Measurements from ENCODE around the gene TSPAN3. TPM values are rescaled to one million over a fixed set of nuclear protein-coding genes. Genes with fewer than 3 reads are reported as not detected.
A peak's percentile ranks its signal among the peaks of the same experiment; 100 is the strongest.

Gene TSPAN3
- total RNA-seq, 1 donor from 2014 or later = 98.3 TPM

- ATAC-seq = no peak
- intact Hi-C loops (cut with DNase I) = no loop called here
- no peak for DNase-seq (ENCODE audit: missing footprints)
Measured at GRCh38 chr15:77064063-77064462, 6.8 kb downstream of the TSPAN3 start.

DNA sequence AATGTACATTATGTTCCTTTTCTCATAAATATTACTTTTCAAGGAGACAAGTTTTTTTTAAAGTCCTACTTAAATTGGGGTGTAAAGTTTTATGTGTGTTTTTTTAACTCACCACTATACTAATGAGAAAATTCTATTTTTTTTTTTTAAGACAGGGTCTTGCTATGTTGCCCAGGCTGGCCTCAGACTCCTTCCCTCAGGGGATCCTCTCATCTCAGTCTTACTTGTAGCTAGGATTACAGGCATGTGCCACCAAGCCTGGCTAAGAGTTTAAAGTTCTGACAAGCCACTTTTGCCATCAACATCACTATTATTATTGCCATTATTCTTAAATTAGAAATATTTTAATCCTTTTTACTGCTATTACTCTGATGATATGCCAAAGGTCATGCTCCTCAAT is 7.7 kb downstream of the TSPAN3 start:
- no peak for ATAC-seq
- intact Hi-C loops (cut with DNase I) = no loop called here

DNA sequence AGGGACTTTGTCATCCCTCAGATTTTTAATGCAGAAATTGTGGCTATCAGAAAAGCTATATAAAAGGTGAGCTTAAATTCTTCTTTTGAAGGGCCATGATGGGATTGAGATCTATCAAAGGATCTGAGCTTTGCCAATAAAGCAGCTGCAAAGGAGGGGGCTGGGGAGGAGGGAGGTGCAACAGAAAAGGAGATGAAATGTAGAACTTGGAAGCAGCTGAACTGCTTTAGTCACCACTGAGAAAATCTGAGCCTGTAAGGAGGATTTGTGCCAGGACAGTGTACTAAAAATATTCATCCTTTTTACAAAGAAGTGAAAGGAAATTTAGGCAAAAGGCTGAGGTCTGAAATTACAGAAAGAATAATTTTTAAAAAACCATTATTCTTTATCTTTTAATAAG is 10.4 kb downstream of the TSPAN3 start:
- peak; percentile 87 for ATAC-seq
- intact Hi-C loops (cut with DNase I) = no loop called here
- no peak for DNase-seq (ENCODE audit: missing footprints)

More for the DNA sequence above, 7.7 kb downstream of the TSPAN3 start:
- DNase-seq (ENCODE audit: missing footprints) = no peak

DNA sequence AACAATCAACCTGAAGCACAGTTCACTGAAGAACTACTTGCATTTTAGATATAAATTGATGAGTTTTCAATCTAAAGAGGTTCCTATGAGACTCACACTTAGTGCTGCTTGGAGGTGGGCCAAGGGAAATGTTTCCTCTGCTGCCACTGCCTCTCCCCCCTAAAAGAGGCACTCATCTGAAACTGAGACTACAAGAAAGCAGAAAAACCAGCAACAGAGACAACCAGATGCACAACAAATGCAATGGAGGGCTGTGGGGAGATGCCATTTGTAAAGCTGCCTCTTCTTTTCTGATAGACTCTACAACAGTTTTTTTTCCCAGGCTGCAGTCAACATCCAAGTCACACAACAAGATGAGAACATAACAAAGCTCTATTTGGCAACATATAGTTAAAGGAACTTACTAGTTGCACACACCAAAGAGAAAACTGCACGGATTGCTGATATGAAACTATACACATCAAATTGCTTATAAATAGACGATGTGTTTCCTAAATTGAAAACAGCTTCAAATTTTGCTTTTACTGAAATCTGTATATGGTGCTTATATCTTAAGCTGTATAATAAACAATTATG is 11.0 kb downstream of the TSPAN3 start:
- ATAC-seq = no peak
- intact Hi-C loops (cut with DNase I) = no loop called here
- no peak for DNase-seq (ENCODE audit: missing footprints)

GRCh38 chr15:77058468-77058867 is 12.4 kb downstream of the TSPAN3 start:
- ATAC-seq = no peak
- no peak for DNase-seq (ENCODE audit: missing footprints)
- intact Hi-C loops (cut with DNase I) = no loop called here

GRCh38 chr15:77057685-77058084 is 13.2 kb downstream of the TSPAN3 start:
- ATAC-seq = no peak
- intact Hi-C loops (cut with DNase I) = no loop called here
- DNase-seq (ENCODE audit: missing footprints) = no peak

DNA sequence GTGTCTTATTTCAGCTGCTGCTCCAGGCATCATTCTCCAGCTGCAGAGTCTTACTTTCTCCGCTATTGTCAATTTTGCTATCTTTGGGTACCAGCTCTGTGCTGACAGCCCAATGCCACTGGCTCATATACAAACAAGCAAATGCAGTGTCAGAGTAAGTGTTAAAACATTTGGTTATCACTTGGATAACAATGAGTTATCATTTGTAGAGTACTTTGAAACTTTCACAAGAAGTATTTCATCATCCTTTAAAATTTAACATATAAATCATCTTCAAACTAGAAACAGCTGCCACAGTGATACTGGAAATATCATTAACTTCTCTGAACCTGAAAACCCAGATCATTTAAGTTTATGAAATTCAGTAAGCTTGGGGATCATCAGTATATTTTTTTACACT is 13.8 kb downstream of the TSPAN3 start:
- DNase-seq (ENCODE audit: missing footprints) = no peak
- ATAC-seq = no peak
- intact Hi-C loops (cut with DNase I) = no loop called here

DNA sequence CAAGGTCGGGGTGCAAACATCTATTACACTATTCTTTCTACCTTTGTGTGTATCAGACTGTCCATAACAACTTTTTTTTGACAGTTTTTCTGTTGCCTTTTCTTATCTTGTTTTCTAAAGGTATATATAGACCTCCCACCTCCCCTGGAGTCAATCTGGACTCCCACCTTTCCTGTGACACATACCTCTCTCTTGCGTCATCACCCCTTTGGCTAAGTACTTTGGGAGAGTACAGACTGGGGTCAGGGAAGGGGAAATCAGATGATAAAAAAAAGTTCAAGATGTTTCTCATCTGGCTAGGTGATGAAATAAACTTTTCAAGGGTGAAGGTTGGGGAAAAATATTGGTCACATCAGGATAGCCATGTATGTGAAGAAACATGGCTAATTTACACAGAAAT is 17.2 kb downstream of the TSPAN3 start:
- intact Hi-C loops (cut with DNase I) = no loop called here
- no peak for ATAC-seq
- DNase-seq (ENCODE audit: missing footprints) = no peak

DNA sequence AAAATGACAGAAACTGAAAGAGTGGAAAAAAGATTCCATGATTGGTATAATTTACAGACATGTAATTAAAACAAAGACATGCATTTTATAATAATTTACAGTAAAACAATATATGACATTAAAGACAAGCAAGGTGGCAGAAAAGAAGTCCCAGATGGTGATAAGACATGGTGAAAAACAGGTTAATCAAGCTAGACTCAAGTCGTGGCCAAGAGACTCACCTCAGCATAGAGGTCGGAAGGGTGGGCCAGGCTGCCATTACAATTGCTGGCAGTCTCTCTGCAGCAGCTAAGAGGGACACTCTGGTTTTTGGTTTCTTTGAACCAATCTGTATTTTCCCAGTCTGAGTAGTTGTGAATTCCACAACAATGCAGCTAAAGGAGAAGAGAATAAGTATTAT is 18.4 kb downstream of the TSPAN3 start:
- DNase-seq (ENCODE audit: missing footprints) (no peak), ATAC-seq (no peak)
- intact Hi-C loops (cut with DNase I) = no loop called here

DNA sequence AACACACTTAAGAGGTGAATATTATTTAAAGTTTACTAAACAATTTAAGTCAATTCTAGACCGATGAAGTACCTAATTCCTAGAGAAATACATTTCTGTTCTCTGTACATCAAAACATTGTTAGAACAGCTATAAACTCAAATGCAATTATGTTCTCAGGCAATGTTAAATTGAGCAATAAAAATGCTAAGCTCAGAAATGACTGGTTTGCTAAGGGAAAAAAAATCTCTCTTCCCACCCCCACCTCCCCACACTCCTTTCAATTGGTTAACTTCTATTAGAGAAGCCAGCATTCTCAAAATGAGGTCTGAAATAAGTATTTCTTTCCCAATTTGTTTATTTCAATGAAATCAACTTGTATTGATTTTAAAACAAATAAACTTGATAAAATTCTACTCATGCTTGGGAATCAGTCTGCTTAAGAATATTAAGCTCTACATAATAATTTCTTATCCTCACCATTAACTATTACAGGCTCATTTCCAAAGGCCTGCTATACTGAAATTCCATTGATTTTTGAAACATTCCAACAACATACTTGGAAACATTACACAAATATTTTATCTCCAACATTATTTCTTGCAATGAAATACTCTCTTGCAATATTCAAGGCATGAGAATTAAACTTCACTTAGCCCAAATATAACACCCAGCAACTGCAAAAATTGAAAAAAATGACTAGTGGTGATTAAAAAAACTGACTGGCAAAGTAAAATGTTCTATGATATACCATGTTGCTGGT is 22.6 kb downstream of the TSPAN3 start:
- ATAC-seq = no peak
- DNase-seq (ENCODE audit: missing footprints) = no peak
- intact Hi-C loops (cut with DNase I) = no loop called here

- DNase-seq (ENCODE audit: missing footprints) = no peak
- intact Hi-C loops (cut with DNase I) = no loop called here
- ATAC-seq = no peak
Measured at GRCh38 chr15:77046704-77047412, 24.1 kb downstream of the TSPAN3 start.

DNA sequence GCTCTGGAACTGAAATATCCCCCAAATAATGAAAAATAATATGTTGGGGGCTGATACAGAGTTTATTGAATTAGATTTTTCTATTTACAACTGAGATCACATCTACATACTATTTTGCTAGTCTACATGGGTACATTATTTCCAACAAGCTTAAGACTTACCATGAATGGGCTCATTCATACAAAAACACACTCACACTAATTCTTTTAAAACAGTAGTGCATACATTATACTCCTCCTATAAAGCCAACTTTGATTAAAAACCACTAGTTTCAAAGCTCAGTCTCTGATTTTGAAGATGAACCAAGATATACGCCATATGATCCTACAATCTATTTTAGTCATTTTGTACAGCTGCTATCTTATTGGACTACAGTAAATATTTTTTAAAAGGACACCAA is 24.9 kb downstream of the TSPAN3 start:
- intact Hi-C loops (cut with DNase I) = no loop called here
- ATAC-seq (no peak), DNase-seq (ENCODE audit: missing footprints) (no peak)

GRCh38 chr15:77044228-77045042 is 26.5 kb downstream of the TSPAN3 start:
- intact Hi-C loops (cut with DNase I) = no loop called here
- DNase-seq (ENCODE audit: missing footprints) (no peak), ATAC-seq (peak; percentile 37)

- ATAC-seq (no peak), DNase-seq (ENCODE audit: missing footprints) (no peak)
- intact Hi-C loops (cut with DNase I) = no loop called here
Measured at GRCh38 chr15:77042955-77043920, 27.7 kb downstream of the TSPAN3 start.

DNA sequence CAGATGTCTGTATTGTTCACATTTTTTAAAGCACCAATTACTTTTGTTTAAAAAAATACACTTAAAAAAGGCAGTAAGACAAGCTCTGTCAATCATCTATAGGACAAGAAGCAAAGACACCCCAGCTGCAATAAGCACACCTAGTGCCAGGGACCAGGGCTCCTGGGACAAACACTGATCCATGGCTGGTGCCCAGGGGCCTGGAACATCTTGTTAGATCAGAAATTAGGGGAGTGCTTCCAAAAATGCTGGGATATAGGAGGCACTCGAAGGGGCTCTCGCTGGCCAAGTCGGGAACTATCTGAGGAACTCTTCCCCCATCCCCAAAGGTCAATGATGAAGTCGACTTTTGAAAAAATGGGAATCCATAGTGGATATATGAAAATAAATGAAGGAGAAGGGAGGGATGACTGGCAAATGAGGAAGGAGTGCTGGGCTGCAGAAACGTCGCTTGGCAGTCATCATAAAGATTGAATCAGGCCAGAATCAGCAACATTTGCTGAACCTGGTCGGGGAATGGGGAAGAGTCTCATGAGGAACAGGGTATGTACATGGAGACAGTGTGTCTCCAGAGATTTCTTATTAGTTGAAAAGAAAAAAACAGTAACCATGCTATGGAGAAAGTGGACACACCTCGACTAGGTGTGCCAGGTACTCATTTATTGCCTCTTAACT is 28.5 kb downstream of the TSPAN3 start:
- intact Hi-C loops (cut with DNase I) = no loop called here
- DNase-seq (ENCODE audit: missing footprints) (no peak), ATAC-seq (no peak)

DNA sequence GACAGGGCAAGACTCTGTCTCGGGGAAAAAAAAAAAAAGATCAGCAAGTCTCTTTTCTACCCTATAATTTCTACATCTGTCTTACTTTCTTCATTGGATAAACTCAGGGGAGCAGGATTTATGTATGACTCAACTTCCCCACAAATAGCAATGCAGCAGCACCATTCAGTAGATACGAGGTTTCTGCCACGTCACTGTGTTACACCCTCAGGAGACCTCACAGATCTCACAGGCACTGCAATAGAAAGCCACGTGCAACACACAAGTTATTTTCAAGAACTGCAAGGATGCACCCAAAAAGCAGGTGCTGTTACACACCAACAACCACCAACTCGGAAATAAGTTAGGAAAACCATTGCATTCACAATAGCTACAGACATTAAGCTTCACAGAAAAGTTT is 30.2 kb downstream of the TSPAN3 start:
- ATAC-seq (no peak), DNase-seq (ENCODE audit: missing footprints) (no peak)
- intact Hi-C loops (cut with DNase I) = no loop called here

GRCh38 chr15:77039848-77040247 is 31.1 kb downstream of the TSPAN3 start:
- no peak for ATAC-seq
- no peak for DNase-seq (ENCODE audit: missing footprints)
- intact Hi-C loops (cut with DNase I) = no loop called here

GRCh38 chr15:77039217-77039533 is 31.7 kb downstream of the TSPAN3 start:
- DNase-seq (ENCODE audit: missing footprints) (no peak), ATAC-seq (no peak)
- intact Hi-C loops (cut with DNase I) = no loop called here

Data from Right ventricle myocardium inferior (tissue), 1 donor.